GM18873 (cell line): ENCODE data around the gene MKI67.

ENCODE experiments used
- ATAC-seq: cut with Tn5 transposase; IDR thresholded peaks from one replicate; pipeline ENCODE4 v1.9.1; 2021; ENCODE audit warnings: mild to moderate bottlenecking, moderate library complexity, moderate number of reproducible peaks; ENCODE audit not compliant: unreplicated experiment, low FRiP score

The MKI67 gene

DNA sequence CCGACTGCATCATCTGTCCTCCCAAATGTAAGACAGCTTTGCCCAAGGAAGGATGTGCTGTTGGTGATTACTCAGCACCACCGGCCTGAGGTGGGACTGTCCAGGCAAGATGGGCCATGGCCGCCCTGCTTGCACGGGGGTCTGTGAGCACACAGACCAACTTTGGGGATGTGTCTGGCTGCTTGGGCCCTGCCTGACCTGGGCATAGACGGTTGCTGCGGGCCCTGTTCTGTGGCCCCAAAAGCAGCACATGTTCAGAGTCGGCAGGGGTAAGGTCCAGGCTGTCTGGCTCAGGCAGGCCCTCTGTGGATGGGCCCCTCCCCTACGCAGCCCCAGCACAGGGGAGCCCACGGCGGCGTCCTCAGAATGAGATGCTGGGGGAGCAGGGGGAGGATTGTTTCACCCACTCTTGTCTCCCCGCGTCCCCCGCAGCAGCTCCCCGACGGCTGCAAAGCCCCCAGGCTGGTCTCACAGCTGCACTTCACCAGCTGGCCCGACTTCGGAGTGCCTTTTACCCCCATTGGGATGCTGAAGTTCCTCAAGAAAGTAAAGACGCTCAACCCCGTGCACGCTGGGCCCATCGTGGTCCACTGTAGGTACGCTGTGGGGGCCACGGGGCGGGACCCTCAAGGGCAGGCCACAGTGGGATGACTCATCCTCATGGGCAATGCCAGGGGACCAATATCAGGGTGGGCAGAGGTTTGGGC, 58.4 kb downstream of the MKI67 start:
- no peak for ATAC-seq

- ATAC-seq = no peak
Observed at GRCh38 chr10:128066870-128067382, 59.3 kb downstream of the MKI67 start.

DNA sequence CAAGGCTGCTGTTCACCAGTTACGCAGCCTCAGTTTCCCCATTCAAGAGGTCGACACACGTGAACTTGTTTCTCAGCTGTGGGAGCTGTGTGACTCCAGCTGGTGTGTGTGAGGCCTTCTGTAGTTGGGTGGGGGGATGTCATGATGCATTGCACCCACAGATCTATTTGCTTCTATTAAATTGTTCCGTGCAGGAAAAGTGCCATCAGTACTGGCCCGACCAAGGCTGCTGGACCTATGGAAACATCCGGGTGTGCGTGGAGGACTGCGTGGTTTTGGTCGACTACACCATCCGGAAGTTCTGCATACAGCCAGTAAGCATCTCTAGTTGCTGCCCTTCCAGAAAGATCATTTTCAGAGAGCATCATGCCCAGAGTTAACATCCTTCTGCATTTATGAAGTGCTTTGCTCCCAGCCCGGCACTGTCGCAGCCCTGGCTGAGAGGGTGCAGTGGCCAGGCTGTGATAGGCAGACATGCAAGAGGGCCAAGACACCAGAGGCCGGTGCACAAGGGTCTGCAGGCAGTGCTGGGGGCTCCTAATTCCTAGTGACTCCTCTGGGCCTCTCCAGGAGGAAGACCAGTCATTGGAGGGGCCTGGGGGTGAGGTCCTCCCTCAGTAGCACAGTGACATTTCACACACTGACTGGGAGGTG, 60.2 kb downstream of the MKI67 start:
- no peak for ATAC-seq

DNA sequence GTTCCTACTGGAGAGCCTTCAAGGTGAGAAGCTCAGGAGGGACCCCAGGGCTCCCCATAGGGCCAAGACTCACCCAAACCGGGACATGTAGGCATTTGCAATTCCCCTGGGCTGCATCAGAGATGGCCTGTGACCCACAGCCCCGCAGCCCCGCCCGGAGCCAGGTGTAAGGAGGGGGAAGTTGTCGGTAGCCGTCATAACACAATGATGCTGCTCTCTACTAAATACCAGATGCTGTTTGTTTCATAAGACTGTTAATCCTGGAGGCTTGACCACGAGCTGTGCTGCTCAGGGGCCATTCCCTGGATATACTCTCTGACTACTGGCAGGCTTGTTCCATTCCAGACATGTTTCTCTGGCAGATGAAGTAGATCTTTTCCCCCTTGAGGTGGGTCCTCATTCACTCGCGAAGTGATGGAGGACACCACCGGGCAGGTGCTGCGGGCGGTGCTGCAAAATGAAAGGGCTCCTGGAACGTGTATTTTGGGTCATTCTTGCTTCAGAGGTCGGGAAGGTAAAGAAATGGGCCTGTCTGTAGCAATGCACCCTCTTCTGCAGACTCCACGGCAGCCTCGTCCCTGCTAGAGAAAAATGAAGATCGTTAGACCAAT, 61.1 kb downstream of the MKI67 start:
- ATAC-seq = no peak

- peak; percentile 42 for ATAC-seq
Observed at GRCh38 chr10:128064108-128064969, 61.9 kb downstream of the MKI67 start.

- ATAC-seq = no peak
Observed at GRCh38 chr10:128063736-128064107, 62.5 kb downstream of the MKI67 start.

DNA sequence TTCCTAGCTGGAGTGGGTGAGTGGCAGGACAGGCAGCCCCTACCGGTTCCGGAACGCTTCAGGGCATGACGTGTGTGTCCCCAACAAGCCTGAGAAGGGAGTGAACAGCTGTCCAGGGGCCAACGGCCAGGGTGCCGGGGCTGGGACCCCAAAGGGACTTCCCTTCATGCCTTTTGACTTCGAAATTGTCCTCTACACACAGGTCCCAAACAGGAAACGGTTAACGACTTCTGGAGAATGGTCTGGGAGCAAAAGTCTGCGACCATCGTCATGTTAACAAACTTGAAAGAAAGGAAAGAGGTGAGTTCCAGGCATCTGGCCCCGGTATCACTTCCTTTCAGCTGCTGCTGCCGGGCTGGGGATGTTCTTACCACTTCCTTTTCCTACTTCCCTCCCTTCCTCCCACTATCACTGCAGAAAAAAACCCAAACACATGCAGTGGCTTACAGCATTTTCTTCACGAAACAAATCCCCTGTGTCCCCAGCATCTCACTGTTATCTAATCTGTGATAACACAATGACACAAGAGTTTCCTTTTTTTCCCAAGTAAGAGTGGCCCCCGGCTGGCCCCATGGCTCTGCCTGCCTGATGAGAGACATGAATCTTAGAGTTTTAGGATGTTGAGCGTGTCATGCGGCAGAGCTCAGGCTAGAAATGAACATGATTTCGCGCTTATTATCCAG, 63.2 kb downstream of the MKI67 start:
- peak; percentile 41 for ATAC-seq

DNA sequence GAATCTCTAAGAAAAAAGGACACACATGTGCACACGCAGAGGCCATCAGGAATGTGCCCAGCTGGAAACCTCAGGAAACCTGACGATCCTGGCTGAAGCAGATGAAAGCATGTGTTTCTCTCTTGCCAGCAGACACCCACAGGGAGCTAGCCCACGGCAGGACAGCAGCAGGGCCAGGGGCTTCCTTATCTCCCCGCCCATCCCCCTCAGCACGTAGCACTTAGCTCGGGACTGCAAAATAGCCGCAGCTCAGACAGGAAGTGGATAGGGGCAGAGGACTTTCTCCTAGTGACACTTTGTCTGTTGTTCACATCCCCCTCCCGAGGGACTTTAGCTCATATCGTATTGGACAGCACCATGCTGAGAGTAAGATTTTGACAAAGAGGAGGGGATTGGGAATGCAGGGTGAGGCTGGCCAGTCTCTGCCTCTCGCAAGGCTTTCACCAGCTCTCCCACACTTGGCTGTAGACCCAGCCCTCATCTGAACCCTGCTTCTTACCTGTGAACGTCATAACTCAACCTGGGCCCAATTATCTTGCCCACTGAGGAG, 63.8 kb downstream of the MKI67 start:
- ATAC-seq = no peak

GRCh38 chr10:128061306-128062300, 64.6 kb downstream of the MKI67 start:
- no peak for ATAC-seq

DNA sequence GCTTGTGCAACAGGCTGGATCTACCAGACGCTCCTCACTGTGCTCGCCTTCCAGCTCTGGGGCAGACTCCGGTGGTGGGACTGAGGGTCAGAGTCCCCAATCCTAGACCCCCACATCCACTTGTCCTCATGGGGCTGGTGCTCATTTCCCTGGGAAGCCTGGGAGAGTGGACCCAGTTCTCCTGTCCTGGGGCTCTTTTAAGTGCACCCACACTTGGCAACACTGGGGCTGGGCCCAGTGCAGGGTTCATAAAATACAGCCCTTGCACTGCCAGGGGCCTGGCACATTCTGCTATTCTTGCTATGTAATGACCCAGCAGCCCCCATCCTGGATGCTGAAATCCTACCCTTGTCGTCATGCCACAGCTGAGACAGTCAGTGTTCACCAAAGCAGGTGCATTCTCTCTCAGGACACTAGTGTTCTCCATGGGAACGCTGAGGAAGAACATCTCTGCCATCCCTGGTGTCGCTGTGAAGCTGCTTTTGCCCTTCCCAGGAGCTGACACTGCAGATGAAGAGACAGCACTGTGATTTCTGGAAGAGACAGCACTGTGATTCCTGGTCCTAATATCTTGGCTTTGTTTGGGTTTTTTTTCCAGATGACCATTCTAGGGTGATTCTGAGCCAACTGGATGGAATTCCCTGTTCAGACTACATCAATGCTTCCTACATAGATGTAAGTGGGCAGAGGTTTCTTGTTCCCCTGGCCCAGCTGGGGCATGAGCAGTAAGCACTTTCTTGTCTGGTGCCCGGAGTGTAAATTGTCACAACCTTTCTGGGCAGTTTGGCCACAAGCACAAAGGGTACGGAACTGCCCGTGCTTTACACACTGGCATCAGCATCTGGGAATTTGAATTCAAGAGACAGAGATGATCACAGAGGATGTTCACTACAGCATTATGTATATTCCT, 65.6 kb downstream of the MKI67 start:
- no peak for ATAC-seq

GRCh38 chr10:128059982-128060293, 66.3 kb downstream of the MKI67 start:
- ATAC-seq = no peak

DNA sequence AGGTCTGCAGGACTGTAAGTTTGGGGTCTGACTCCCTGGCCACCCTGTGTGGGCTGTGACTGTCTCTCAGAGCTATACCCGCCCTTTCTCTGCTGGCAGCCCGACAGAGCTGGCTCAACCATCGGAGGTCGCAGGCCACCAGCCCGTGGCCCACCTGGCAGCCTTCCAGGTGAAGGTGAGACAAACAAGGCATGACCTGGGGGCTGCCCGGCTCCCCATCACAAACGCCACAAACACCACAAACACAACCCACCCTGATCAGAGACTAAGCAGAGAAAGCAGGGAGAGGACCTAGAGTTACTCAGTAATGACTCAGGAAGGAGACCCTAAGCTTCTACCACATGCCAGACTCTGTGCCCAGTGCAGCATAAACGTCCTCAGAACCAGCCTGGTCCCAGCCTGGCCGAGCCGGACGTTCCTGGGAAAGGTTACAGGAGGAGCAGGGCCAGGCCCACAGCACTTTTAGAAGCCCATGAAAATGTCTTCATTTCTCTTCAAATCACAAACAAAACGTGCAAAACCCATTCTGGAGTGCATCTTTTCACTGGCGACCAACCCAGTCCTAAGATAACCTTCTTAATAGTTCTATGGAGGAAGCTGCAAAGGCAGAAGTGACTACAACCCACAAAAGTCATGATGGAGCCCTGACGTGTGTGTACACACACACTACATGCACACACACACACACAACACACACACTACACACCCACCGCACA, 66.8 kb downstream of the MKI67 start:
- no peak for ATAC-seq

DNA sequence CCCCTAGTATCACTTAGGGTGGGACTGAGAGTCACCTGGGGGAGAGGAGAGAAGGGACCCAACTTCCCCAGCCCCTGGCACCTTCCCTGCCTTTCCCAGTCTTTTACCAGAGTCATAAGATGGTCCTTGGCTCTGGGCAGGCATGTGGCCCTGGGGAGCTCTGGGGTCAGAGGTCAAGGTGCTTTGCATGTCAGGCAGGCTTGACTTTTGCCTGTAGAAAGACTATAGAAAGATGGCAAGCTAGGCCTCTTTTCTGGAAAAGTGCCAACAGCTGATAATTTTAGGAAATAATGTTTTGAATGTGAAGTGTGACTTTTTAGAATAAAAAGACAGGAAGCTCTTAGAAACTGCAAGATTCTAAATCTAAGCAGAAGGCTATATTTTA, 67.5 kb downstream of the MKI67 start:
- ATAC-seq = no peak

- ATAC-seq = no peak
Observed at GRCh38 chr10:128058106-128058749, 68.0 kb downstream of the MKI67 start.

DNA sequence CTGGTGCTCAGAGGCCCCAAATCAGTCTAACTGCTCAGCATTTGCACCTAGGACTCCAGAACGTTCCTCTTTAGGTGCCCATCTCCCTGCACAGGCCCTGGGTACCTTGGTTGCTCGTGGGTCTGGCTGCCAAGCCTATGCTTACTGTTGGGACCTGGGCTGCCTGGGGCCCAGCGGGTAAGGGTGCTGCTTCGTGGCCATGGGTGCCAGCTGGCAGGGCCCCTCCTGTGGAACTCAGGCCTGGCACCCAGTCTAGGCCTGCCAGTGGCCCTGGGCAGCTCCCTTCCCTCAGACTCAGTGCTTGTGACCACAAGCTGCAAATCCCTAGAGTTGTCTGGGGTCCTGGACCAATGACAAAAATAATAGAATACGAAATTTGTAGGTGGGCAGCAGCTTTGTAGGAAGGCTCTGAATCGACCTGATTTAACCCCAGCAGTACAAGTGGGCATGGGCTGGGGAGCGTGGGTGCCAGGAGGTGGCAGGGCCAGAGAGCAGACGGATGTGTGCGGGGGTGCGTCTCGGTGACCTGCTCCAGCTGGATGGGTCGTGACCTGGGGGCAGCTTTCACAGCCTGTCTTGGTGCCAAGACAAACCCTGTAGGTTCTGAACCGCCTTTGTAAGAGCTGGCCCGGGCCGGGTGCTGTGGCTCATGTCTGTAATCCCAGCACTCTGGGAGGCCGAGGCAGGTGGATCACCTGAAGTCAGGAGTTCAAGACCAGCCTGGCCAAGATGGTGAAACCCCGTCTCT, 69.7 kb downstream of the MKI67 start:
- ATAC-seq = no peak
